GM23248 (cell line): ENCODE results near the gene VPS36. TPM values are rescaled to one million over a fixed set of nuclear protein-coding genes. Genes with fewer than 3 reads are reported as not detected.

ENCODE experiments used
- DNase-seq: peaks from one replicate; pipeline ENCODE4 v3.0.0-alpha.2; 2015
- H2AFZ ChIP-seq: fragments of 200-600 bp; sonication (generic); 2 replicates; pipeline ENCODE4 v1.6.1; 2016; ENCODE audit warnings: antibody characterized with exemption
- H3F3A ChIP-seq: fragments of 200-600 bp; sonication (generic); 2 replicates; pipeline ENCODE4 v1.6.1; 2016; ENCODE audit warnings: mild to moderate bottlenecking, antibody characterized with exemption, mixed run types; ENCODE audit not compliant: insufficient read depth
- H3K27ac ChIP-seq: fragments of 200-600 bp; sonication (generic); 2 replicates; pipeline ENCODE4 v1.5.1; 2016; ENCODE audit warnings: mild to moderate bottlenecking
- H3K27me3 ChIP-seq: fragments of 200-600 bp; sonication (generic); replicated peaks from 2 replicates; pipeline ENCODE4 v1.6.1; 2016; ENCODE audit warnings: mild to moderate bottlenecking; ENCODE audit not compliant: insufficient read depth
- H3K36me3 ChIP-seq: fragments of 200-600 bp; sonication (generic); 2 replicates; pipeline ENCODE4 v1.6.1; 2016; ENCODE audit warnings: low read depth, mild to moderate bottlenecking
- H3K4me1 ChIP-seq: fragments of 200-600 bp; sonication (generic); 2 replicates; pipeline ENCODE4 v1.6.1; 2016; ENCODE audit warnings: mild to moderate bottlenecking; ENCODE audit not compliant: insufficient read depth
- H3K4me2 ChIP-seq: fragments of 200-600 bp; sonication (generic); one replicate; pipeline ENCODE4 v1.6.1; 2016; ENCODE audit warnings: mild to moderate bottlenecking; ENCODE audit not compliant: unreplicated experiment
- H3K4me3 ChIP-seq: fragments of 200-600 bp; sonication (generic); 2 replicates; pipeline ENCODE4 v1.5.1; 2016; ENCODE audit warnings: mild to moderate bottlenecking
- H3K79me2 ChIP-seq: fragments of 200-600 bp; sonication (generic); 2 replicates; pipeline ENCODE4 v1.6.1; 2016; ENCODE audit warnings: mild to moderate bottlenecking; ENCODE audit not compliant: insufficient read depth
- H3K9ac ChIP-seq: fragments of 200-600 bp; sonication (generic); 2 replicates; pipeline ENCODE4 v1.6.1; 2016; ENCODE audit warnings: mild to moderate bottlenecking
- H3K9me2 ChIP-seq: fragments of 200-600 bp; sonication (generic); 2 replicates; pipeline ENCODE4 v1.6.1; 2016; ENCODE audit warnings: mixed run types, mild to moderate bottlenecking, moderate library complexity; ENCODE audit not compliant: insufficient read depth
- H3K9me3 ChIP-seq: fragments of 200-600 bp; sonication (generic); one replicate; pipeline ENCODE4 v1.6.1; 2017; ENCODE audit warnings: low read depth
- H4K20me1 ChIP-seq: fragments of 200-600 bp; sonication (generic); 2 replicates; pipeline ENCODE4 v1.6.0; 2016; ENCODE audit not compliant: insufficient read depth
- EZH2 ChIP-seq: fragments of 200-600 bp; sonication (generic); IDR thresholded peaks from 2 replicates; pipeline ENCODE4 v1.6.1; 2018; ENCODE audit warnings: antibody characterized with exemption, mild to moderate bottlenecking; ENCODE audit not compliant: insufficient read depth, poor library complexity, severe bottlenecking
- EZH2phosphoT487 ChIP-seq: fragments of 200-600 bp; sonication (generic); IDR thresholded peaks from 2 replicates; pipeline ENCODE4 v1.6.1; 2018; ENCODE audit warnings: antibody characterized with exemption, moderate library complexity, mild to moderate bottlenecking, low read depth; ENCODE audit not compliant: insufficient read depth
- WGBS, 2 experiments: methylation state at CpG; one replicate each; pipeline ENCODE4 v1.1.6; 2015 to 2017; ENCODE audit warnings: low lambda C conversion rate in 2 of 2, low coverage in 1 of 2; ENCODE audit errors: missing lambda C conversion rate in 2 of 2; 5-methylcytosine and 5-hydroxymethylcytosine counted together
- in situ Hi-C: fragments of 300-500 bp; cut with MboI; formaldehyde crosslinking; loops from 2 replicates; pipeline ENCODE4 v1.15.0; 2020
- polyA plus RNA-seq: library from polyadenylated mRNA; unstranded; fragments of >200 nt; fragmentation: Nextera tagmentation; extraction: Ambion mirVana; gene quantifications from 2 replicates; pipeline ENCODE4 v1.2.1, GENCODE V29; 2016
- total RNA-seq: library from RNA; depleted of rRNA; stranded (reverse); fragments of >200 nt; shearing (Covaris generic); gene quantifications from 2 replicates; pipeline ENCODE4 v1.2.3, GENCODE V29; 2014

Gene VPS36
- total and polyA plus RNA-seq, 2 experiments from 2014 or later: 34.7 to 42.6 TPM

DNA sequence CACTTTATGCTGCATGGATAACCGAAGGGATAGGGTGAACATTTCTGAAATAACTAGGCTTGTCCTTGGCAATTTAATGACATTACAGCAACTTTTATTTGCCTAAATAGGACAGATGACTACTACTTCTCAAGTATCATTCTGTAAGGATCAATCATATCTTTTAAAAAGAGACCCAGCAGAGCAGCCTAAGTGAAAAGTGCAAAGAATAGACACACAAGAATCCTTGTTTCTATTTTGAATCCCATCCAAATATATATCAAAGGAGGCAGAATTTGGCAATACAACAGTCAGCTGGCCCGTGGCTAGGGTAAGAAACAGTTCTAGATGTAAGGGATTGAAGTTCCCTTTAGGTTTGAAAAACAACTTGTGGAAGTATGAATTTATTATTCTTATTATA is 51.4 kb downstream of the VPS36 start:
- Histone ChIP-seq H3K9ac (no peak overlapping the region), H3K4me2 (no peak overlapping the region)
- no peak for DNase-seq

DNA sequence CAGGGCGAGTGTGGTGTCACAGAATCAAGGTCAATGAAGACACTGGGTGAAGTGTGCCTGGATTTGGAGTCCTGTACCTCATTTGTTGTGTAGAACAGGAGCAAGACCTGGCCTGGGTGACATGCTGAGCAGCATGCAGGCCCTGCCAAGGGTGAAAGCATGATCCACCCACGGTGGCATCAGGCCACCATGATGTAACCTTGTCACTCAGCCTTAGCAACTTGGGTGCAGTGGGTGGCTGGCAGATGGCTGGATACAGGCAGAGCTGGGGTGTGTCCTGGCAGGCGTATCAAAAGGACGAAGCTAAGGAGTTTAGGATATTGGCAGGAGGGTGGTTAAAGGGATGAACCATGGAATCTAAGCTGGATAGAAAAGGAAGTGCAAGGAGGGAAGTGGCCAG is 54.7 kb downstream of the VPS36 start:
- Histone ChIP-seq H3K4me1 (no peaks in the 10 kb centered on the region), H3K4me3 (no peak overlapping the region), H3K9me2 (no peaks in the 10 kb centered on the region), H2AFZ (no peak overlapping the region), H3K79me2 (no peaks in the 10 kb centered on the region), H4K20me1 (no peaks in the 10 kb centered on the region), H3K4me2 (no peak overlapping the region), H3K36me3 (no peaks in the 10 kb centered on the region; the same call in 1 of the 2 replicates), H3K27me3 (no peaks in the 10 kb centered on the region), H3K9me3 (no peaks in the 10 kb centered on the region), H3K9ac (no peak overlapping the region), H3F3A (no peaks in the 10 kb centered on the region), H3K27ac (no peak overlapping the region)
- in situ Hi-C loops: no loop called here
- WGBS, 2 experiments: 84 to 85% methylated on average over 4 of the region's 4 CpGs
- TF ChIP-seq EZH2phosphoT487 (no peak), EZH2 (no peak)
- DNase-seq: no peak

More for the DNA sequence above, 51.4 kb downstream of the VPS36 start:
- Histone ChIP-seq H3K4me1 (no peaks in the 10 kb centered on the region), H2AFZ (no peak overlapping the region), H3F3A (no peaks in the 10 kb centered on the region), H4K20me1 (no peaks in the 10 kb centered on the region), H3K79me2 (peaks cover 2% of the 10 kb centered on the region), H3K27me3 (no peaks in the 10 kb centered on the region), H3K36me3 (no peaks in the 10 kb centered on the region; the same call in 1 of the 2 replicates), H3K27ac (no peak overlapping the region), H3K4me3 (no peak overlapping the region), H3K9me2 (no peaks in the 10 kb centered on the region), H3K9me3 (no peaks in the 10 kb centered on the region)
- 33% methylated on average over 2 of the region's 2 CpGs for WGBS, 2 experiments
- in situ Hi-C loops: no loop called here
- no peak for TF ChIP-seq EZH2phosphoT487
- no peak for TF ChIP-seq EZH2

DNA sequence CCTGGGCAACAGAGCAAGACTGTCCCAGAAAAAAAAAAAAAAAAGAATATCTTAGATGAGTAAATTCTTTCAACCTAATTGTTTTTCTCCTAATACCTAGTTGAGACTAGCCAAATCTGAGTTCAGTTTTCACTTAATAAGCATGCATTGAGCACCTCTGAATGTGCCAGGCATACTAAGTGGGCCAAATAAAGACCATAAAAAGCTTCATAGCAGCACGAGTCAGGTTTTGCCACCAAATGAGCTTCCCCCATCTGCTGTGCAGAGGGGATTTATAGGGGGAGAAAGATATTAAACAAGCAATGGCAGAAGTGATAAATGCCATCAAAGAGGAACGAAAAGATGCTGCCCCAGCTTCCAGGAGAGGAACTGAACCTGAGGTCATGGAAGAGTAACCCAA is 55.8 kb downstream of the VPS36 start:
- H3K27me3 ChIP-seq: no peaks in the 10 kb centered on the region
- H3K9me3 ChIP-seq: no peaks in the 10 kb centered on the region
- no peak for DNase-seq
- no peaks in the 10 kb centered on the region; the same call in 1 of the 2 replicates for H3K36me3 ChIP-seq
- H3K9ac ChIP-seq: no peak overlapping the region
- H4K20me1 ChIP-seq: no peaks in the 10 kb centered on the region
- H3K27ac ChIP-seq: no peak overlapping the region
- H3K9me2 ChIP-seq: no peaks in the 10 kb centered on the region
- TF ChIP-seq EZH2: no peak
- TF ChIP-seq EZH2phosphoT487: no peak
- H3K4me2 ChIP-seq: no peak overlapping the region
- no peaks in the 10 kb centered on the region for H3K4me1 ChIP-seq
- no peaks in the 10 kb centered on the region for H3F3A ChIP-seq
- 72 to 73% methylated on average over 2 of the region's 2 CpGs for WGBS, 2 experiments
- H3K4me3 ChIP-seq: no peak overlapping the region
- in situ Hi-C loops: no loop called here
- H3K79me2 ChIP-seq: no peaks in the 10 kb centered on the region
- no peak overlapping the region for H2AFZ ChIP-seq

DNA sequence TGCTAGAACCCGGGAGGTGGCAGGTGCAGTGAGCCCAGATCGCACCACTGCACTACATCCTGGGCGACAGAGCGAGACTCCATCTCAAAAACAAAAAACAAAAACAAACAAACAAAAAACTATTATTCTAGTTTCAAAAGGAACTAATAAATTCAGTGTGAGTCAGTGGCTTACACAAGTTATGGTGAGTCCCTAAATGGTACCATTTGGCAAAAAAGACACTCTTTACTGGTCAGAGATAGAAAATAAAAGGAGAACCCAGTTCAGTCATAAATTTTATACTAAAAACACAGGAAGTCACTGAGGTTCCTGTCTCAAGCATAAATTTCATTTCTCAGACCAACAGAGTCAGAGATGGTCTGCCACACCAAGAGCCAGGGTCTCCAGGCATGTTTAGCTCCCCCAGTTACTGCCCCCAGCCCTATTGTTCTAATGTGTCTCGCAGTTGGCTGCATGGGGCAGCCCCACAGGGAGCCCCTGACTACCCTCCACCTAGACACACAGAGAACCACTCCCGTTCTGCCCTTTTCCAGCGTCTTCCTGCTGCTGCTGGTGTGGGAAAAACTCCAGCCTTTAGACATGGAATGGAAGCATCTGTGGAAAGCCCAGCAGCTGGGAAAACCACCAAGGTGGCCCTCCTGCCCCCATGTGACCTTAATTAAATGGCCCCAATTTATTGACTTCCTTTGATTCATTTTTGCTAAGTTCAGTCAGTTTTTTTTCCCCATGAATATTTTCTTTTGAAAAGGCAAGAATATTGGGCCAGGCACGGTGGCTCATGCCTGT is 56.7 kb downstream of the VPS36 start:
- Histone ChIP-seq H3K27ac (no peak overlapping the region), H4K20me1 (no peaks in the 10 kb centered on the region), H3F3A (no peaks in the 10 kb centered on the region), H3K27me3 (no peaks in the 10 kb centered on the region), H3K9me2 (no peaks in the 10 kb centered on the region), H2AFZ (no peak overlapping the region), H3K4me1 (no peaks in the 10 kb centered on the region), H3K9ac (no peak overlapping the region), H3K79me2 (0 out of 2 replicates have a peak, but pooled peaks cover 4% of the 10 kb centered on the region), H3K4me2 (no peak overlapping the region), H3K4me3 (no peak overlapping the region), H3K9me3 (no peaks in the 10 kb centered on the region), H3K36me3 (no peaks in the 10 kb centered on the region; the same call in 1 of the 2 replicates)
- no peak for TF ChIP-seq EZH2
- TF ChIP-seq EZH2phosphoT487: no peak
- in situ Hi-C loops: no loop called here
- WGBS, 2 experiments: 91% methylated on average over 8 of the region's 8 CpGs
- DNase-seq: peak; percentile 41
